Stimulated activated naive CD8-positive, alpha-beta T cell treated with anti-CD3 and anti-CD28 coated beads, Interleukin-15, Interleukin-2, amounts not matched to agents 100 U/mL and 50 U/mL, for 24 hours (primary cell): ENCODE data around the gene TBC1D8B.

ENCODE experiments used
- ATAC-seq: fragments of 150-1000 bp; cut with Tn5 transposase; one replicate; pipeline ENCODE4 v1.10.0; 2021
- DNase-seq: peaks from one replicate; pipeline ENCODE4 v3.0.0; 2021

The TBC1D8B gene

DNA sequence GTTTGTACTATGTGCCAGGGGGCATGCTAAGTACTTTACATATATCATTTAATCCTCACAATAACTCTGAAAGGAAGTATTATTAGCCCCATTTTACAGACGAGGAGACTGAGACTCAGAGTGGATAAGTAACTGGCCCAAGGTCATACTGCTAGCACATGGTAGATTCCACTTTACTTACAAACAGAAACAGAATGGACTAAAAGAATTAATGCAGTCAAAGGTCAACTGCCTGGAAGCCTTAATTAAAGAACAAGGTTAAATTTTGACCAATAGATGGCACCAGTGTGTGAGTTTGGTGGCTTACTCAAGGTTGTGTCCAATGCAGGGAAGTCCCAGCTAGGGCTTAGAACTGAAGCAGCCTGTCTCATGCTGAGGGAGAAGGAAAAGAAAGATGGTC is 96.0 kb downstream of the TBC1D8B start:
- no peak for ATAC-seq
- no peak for DNase-seq

DNA sequence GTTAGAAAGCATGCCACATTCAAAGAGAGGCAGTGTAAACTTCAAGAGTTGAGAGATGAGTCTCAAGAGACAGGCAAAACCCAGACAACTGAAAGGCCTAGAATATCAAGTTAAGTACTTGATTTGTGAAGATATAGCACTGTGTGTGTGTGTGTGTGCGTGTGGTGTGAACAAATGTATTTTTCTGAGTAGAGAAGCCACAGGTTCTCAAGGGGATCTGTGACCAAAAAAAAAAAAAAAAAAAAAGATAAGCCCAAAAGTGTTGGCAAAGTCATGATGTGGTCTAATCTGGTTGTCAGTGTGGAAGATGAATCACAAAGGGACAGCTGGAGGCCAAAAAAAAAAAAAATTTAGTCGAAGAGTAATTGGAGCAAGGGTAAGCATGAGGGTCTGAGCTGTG is 96.8 kb downstream of the TBC1D8B start:
- ATAC-seq, result no peak
- no peak for DNase-seq

DNA sequence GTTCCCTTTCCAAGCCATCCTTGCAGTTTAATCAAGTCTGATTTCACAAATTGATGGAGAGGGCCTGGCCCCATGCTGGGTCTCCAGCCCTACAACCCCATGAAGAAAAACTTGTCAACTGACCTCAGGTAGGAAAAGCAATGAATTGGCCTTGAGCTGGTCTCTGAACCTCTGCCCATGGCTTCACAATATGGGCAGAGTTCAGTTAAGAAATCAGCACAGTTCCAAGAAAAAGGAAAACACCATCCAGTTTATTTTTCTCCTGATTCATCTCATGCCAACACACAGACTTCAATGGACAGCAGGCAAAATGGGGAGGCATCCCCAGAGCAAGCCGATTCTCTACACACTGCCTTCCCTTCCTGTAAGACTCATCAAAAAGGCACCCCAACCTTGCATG is 97.4 kb downstream of the TBC1D8B start:
- ATAC-seq (no peak), DNase-seq (no peak)

DNA sequence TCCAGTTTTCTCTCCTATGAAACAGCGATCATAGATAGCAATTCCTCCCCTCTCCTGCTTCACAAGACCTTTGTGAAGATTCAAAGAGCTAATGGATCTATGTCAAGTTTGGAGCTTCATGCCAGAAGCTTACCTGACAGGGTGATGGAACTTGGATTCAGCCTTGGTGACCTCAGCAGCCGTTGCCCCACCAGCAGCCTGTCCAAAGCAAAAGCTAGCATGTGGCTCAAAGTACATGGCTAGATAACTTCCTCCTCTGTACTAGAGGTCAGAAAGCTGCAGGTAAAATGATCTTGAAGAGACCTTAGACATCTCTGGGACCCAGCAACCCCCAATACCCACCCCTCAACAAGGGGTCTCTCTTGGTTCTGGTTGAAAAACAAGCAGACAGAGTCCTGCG is 98.9 kb downstream of the TBC1D8B start:
- ATAC-seq (no peak), DNase-seq (no peak)

DNA sequence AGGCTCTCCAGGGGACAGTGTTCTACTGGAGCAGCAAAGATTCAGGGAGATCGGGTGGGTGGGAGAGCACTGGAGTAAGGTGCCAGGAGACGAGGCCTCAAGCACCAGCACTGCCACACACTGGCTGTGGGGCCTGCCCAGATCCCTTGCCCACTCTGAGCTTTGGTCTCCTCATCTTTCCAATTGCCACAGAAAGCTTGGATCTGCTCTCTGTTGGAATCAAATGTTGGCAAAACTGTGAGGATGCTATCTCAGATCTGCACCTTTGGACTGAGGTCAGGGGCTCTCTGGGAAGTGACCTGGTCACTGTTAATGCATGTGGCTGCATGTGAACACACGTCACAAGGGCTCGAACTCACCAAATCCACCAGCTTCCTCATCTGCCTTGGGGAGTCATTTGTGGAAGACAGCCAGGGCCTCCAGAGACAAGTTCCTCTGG is 99.3 kb downstream of the TBC1D8B start:
- DNase-seq (no peak), ATAC-seq (no peak)

DNA sequence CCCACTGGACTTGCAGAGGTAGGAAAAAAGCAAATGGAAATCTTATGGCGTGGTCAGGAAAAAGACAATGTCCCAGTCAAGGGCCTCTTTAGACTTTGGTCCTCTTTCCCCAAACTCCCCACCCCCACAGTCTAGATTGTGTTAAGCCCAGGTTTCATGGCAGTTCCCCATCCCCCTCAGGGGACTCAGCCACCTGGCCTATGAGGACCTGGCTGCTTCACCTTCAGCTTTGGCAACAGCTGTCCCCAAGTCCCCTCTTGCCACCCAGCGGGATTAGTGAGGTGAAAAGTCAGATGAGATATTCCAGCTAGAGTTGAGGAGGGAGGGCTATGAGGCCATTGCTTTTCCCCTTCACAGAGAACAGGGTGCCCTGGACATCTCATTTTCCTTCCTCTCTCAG is 100.2 kb downstream of the TBC1D8B start:
- no peak for DNase-seq
- ATAC-seq, result no peak

DNA sequence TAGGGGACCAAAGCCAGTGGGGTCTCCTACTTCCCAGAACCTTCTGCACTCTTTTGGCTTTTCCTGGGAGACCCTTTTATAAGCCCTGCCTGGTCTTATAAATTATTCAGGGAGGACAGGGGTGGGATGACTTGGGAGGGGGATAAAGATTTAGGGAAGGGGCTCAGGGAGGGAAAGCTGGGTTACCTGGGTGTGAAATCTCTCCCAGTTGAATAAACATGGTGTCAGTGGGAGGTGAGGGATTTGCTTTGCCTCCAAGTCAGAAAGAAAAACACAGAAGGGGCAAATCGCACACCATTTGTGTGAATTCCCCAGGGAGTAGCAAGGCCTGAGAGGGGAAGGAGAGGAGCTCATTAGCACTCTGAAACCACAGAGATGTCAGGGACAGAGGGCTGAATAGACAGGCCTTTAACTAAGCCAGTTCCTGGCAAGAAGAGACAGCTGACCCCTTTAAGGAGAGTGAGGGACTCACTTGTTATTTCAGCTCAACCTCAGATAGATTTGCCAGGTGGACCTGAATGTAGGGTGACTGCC is 100.9 kb downstream of the TBC1D8B start, which contains the start of gene RIPPLY1:
TSS of gene RIPPLY1 (minus strand) at position 51 of the 534 bp plus-strand sequence. CDS start 54 bp downstream, outside the sequence.
- DNase-seq (no peak), ATAC-seq (no peak)

DNA sequence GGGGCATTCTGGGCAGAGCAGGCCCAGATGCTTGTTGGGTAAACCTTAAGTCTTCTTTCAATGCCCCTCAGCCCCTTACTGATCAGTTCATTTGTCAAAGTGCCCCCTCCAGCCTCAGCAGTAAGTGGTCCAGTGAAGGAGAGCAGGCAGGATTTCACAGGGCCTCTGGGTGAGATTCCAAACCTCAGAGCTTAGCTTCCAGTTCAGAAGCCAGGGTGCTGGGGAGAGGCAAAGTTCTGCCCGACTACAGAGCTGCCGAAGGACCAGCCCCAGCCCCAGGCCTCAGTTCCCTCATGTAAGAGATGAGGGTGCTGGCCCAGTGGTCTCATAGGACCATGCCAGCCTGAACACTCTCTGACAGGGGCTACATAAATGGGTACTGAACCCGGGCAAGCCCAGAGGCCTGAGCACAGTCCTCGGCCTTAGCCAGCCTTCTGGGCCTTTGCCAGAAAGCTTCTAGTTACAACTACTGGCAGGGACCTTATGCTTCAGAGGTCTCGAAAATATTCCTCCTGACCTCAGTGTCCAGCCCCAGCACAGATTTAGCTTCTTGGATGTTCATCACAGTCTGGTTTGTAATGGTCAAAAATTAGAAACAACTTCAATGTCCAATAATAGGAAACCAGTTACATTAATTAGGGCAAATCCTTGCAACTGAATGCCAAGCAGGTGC is 101.5 kb downstream of the TBC1D8B start:
- DNase-seq (no peak), ATAC-seq (no peak)

DNA sequence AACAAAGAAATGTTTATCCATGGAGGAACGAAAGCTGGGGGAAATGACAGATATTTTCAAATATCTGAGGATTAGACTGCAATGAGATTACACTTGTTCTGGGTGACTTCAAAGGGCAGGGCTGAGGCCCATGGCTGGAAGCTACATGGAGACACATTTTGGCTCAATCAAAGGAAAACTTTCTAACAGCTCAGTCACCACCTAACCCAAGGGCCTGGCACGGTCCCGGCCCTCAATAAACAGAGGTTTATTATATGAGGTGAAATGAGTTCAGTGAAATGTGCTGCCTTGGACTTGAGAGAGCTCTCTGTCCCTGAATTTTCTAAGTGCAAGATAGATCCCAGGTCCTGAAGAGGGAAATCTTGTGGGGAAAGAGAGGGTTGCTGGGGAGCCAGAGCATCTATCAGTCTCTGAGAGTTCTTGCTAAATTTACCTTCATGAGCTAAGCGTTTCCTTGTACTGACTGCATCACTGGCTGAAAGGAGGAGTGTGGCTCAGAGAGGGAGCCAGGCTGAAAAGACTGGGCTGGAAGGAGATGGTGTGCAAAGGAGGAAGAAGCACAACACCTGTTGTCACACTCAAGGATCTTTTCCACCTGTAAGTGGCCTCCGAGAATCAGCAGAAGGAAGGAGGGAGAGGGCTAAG is 102.7 kb downstream of the TBC1D8B start:
- DNase-seq (no peak), ATAC-seq (no peak)

DNA sequence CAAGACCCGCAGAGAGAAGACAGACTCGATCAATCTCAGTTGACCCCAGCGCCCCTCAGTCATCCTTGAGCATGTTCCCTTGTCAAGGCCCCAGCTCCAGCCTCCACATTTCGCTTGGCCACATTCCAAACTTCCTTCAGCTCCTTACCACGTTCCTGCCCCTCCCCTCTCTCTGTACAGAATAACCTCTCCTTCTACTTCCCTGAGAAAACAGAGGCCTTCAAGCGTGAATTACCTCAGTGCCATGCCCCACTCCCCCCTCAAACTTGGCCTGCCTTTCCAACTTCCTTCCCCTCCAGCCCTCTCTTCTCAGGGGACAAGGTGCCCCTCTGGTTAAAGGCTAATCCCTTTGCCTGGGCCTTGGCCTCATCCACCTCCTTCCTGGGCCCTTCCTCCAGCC is 103.9 kb downstream of the TBC1D8B start:
- DNase-seq, result no peak
- ATAC-seq, result no peak

DNA sequence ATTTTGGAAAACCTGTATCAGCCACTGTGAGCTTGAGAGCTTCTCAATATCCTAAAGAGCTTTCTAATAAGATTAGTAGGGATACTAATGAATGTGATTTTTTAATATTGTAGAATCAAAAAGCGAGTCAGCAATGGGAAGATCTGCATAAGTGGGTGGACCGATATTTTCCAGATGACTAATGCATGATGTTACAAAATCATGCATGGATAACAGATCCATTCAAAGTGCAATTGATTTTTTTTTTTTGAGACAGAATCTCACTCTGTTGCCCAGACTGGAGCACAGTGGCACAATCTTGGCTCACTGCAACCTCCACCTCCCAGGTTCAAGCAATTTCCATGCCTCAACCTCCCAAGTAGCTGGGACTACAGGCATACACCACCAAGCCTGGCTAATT is 110.4 kb downstream of the TBC1D8B start:
- DNase-seq (no peak), ATAC-seq (no peak)

DNA sequence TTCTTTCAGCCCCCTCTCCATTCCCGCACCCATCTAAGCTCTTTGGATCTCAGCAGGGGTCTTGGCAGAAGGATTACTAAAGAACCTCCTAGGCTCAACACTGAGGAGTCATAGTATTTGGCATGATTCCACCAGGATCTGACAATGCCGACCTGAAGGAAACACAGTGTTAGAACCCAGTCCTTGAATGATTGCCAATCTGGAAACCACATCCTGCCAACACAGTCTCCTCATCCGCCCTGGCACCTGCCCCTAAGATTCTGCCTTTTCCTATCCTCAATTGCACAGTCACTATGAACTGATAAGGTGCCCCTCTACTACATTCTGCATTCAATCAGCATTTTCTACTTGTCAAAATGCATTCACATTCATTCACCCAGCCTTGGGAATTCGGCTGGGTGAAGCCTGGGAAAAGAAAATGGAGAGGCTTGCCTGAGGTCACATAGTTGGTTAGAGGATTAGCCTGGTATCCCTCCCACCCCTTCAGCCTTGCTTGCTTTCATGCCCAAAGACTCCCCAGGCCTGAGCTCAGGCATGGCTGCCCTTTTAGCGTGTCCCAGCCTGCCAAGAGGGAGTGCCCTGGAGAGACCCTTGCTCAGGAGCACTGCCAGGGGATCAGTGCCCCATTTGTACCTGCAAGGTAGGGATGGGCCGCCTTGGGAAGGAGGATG is 115.5 kb downstream of the TBC1D8B start:
- ATAC-seq, result no peak
- DNase-seq, result no peak

DNA sequence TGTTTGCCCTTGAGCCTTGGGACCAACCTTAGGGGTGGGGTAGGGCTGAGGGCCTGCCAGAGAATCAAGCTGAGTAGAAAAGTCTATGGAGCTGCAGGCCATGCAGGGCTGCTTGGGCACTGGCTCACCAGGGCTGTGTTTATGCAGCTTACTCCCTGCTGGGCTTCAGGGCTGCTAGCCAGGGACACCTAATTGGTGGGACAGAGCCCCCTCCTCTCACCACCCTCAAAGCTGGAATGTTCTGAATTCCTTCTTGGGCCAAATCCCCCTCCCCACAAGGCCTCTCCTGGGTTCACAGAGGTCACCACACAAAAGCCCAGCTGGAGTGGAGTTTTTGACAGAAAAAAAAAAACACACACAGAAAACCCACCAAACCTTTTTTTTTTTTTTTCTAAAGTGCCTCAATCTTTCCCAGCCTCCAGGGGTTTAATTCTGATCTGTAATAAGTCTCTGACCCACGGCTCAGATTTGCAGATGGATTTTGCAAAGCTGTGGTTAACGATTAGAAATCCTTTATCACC is 117.5 kb downstream of the TBC1D8B start, which contains the start of gene CLDN2:
TSS of gene CLDN2 (plus strand) at position 471 of the 521 bp plus-strand sequence. CDS start 7,827 bp downstream, outside the sequence.
- no peak for DNase-seq

DNA sequence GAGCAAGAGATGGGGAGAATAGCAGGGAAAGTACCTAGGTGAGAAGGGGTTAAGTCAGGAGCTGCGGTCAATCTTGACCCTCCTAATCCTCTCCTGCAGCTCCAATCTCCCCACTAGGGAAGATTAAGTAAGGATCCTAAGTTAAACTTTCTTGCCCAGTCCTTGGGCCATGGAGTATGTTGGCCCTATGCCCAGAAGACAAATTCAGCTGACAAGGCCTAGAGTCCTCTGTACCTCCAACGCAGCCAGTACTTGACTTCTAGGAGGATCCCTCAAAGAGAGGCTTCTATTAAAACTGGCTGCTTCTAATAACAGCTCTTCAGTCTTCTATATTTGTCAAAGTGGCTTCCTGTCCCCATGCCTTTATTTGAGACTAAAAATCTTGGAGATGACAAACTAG is 119.2 kb downstream of the TBC1D8B start:
- no peak for ATAC-seq
- no peak for DNase-seq

More for the DNA sequence above, 117.5 kb downstream of the TBC1D8B start, which contains the start of gene CLDN2:
- ATAC-seq, result no peak
